HG02571 (cell line): Measurements from ENCODE around the gene SDR42E1.

Experiments
- ATAC-seq: cut with Tn5 transposase; IDR thresholded peaks from one replicate; pipeline ENCODE4 v1.9.1; 2021; ENCODE audit warnings: mild to moderate bottlenecking, moderate library complexity; ENCODE audit not compliant: unreplicated experiment

Gene SDR42E1

DNA sequence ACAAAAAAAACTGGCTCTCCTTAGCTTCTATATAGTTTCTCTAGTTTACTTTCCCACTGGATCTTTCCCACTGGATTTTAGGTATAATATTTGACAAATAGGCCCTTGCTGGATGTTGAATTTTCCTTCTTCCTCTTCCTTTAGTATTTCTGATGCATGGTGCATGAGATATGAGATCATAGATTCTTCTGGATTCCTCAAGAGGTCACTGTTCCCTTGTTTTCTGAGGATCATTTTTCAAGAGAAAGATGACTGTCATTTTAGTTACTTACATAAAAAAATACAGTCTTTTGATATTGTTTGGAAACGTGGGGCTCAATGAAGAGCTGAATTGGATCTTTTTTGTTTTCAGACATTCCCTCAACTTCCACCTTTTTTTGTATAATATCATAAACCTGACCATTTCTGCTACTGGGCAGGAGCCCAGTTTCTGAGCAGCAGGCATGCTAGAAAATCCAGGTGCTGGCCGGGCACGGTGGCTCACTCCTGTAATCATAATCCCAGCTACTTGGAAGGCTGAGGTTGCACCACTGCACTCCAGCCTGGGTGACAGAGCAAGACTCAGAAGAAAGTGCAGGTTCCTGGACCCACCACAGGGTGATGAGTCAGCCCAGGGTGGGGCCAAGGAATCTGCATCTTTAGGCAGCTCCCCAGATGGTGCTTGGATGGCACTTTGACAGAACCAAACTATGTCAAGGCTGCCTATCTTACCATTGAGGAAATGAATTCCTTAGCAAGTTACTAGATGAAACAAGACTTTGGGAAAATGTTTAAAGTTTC is 70.3 kb downstream of the SDR42E1 start:
- ATAC-seq: no peak

DNA sequence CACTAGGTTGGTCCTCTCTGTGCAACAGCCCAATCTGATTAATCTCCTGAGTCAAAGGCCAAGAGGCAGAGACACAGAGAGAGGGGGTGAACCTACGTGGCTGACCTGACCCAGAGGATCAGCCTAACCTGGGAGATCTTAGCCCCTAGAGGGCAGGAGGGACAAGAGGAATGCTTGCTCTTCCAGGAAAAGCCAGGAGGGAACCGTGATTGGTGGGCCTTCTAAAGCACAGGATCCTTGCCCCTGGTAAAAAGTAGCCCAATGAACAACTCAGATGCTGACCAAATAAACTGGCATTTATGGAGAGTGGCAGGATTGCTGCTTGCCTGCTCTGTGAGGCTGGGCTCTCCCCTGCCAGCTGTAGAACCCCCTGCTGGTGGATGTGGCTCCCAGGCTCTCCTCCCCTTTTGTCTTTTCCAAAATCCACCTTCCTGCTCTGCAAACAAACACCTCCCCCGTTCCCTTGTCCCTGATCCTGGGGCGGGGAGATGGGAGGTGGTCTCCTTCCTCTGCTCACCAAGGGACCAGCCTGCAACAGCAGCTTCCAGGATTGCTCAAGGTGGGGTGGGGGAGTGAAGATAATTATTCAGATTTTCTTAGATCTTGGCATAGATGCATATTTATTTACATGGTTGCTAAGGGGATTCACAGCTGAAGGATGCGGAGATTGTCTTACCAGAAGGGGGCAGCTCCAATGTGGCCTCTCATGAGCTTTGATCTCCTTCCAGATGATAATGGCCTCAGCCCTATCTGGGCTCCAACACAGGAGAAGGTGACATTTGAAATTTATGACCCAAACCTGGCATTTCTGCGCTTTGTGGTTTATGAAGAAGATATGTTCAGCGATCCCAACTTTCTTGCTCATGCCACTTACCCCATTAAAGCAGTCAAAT is 71.9 kb downstream of the SDR42E1 start:
- ATAC-seq: no peak
